NCI-H1048 (cell line): ENCODE results near the gene PTPN4.

Source experiments
- DNase-seq: peaks from one replicate; lab custom pipeline; 2025; lab: John Stamatoyannopoulos, UW

The PTPN4 gene

DNA sequence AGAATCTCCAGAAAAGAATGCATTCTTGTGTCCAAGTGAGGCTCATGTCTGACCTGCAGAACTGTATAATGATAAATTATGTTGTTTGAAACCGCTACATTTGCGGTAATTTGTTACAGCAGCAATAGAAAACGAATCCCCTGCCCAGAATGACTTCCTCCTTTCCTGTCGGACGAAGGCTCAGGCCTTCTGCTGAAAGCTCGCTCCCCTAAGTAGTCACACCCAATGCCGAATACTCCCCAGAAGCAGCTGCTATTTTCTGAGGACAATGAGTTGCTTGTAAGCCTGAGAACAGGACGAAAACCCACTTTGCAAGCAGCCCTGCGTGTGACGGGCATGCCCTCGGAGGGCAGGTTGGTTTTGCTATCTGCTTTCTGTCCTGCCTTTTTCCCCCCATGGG, 27.7 kb upstream of the PTPN4 start:
- no peak for DNase-seq

- no peak for DNase-seq
These were observed 27.0 kb upstream of the PTPN4 start for GRCh38 chr2:119732601-119733164.

DNA sequence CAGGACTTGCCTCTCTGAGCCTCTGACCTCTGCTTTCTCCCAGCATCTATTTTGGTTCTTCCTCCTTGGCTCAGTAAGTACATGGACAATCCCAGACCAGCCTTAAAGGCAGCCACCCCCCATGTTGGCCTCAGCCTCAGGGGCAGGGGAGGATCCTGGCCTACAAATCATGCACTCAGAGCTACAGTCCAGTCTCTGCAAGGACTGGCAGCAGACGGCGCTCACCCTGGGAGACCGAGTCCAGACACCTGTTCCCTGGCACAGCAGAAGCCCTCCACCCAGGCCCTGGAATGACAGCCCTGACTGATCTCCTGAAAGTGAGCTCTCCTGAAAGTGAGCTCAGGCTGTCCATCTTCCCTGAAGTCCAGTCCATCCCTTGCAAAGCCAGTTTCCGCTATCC, 25.7 kb upstream of the PTPN4 start:
- no peak for DNase-seq

- no peak for DNase-seq
These were observed 24.2 kb upstream of the PTPN4 start for GRCh38 chr2:119735565-119735964.

DNA sequence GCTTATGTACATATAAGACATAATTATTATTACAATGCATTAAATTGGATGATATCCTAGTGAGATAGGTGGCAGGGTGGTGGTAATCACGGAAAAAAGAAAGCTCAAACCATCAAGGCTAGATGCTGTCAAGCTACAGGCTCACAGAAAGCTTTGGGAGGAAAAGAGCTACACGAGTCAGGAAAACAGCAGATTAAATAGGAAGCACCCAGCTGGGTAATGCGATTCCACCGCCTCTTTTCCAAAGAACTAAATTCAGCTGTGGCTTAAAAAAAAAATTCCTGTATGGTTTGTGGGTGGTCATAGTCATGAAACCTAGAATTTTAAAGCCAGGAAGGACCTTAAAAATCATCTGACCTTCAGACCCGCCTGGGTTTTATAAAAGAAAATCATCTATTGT, 23.7 kb upstream of the PTPN4 start:
- no peak for DNase-seq

DNA sequence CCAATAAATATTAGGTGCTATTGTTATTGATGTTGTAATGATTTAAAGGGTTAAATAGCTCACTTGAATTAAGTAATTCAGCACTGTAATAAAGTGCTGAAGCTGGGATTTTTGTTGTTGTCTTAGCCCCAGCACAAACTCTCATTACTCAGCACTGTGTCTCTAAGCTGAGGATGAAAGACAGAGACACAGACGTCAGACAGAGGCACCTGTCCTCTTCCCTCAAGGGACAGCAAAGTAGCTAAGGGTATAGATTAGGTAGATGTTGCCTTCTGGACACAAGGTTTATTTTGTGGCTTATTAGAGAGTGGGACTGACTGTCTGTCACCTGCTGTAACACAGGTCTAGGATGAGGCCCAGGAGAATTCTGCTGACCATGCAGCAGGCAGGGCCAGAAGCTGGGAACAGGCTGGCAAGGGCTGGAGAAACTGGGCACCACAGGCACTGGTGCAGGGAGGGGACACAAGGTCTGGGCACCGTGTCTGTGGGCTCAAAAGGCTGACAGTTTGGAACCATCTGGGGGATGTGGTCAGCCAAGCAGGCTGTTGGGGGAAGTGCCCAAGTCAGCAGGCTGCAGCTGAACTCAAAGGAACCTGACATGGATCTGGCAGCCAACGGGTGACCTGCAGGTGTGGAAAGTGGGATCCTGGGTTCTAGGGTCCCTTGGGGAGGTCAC, 20.0 kb upstream of the PTPN4 start:
- no peak for DNase-seq

GRCh38 chr2:119741001-119741400, 18.7 kb upstream of the PTPN4 start:
- no peak for DNase-seq

- DNase-seq, result no peak
These were observed 17.9 kb upstream of the PTPN4 start for GRCh38 chr2:119741868-119742267.

GRCh38 chr2:119744335-119744939, 15.3 kb upstream of the PTPN4 start:
- no peak for DNase-seq

DNA sequence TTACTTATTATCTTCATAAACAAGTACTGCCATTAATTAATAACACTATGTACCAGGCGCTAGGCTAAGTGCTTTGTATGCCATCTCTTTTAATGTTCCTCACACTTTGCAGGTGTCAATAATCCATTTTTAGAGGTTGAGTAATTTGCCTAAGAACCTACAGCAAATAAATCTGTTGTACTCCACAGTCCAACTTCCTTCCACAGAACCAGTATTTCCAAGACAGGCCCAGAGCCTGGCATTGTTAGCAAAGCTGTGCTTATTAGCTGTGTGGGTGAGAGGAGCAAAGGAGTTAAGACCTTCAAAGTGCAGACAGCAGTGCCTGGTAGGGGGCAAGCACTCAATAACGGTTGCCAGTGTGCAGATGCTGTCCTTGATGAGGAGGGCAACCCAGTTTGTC, 14.2 kb upstream of the PTPN4 start:
- DNase-seq, result no peak

- DNase-seq, result no peak
These were observed 12.7 kb upstream of the PTPN4 start for GRCh38 chr2:119746836-119747686.

GRCh38 chr2:119748135-119748534, 11.6 kb upstream of the PTPN4 start:
- DNase-seq, result no peak

DNA sequence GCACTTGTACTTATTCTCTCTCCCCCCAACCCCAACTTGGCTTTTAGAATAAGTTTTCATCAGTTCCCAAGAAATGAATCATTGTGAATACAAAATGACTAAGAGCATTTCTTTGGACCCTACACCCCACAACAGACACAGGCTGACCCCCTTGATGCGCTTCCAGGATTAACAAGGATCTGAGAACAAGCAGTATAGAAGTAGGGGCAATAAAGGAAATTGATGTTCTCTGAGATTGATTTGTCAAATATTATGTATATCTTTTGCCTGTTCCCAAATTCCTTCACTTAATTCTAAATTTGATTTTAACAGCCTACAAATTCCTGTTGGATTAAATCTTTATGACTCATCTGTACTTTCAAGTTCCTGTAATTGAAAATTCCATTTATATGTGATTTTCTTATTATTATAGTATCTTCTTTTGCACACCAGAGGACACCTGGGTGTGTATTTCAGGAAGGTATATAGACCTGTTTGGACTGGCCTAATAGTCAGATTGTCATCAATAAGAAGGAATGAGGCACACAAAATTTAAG, 10.2 kb upstream of the PTPN4 start:
- DNase-seq, result no peak

- DNase-seq, result no peak
These were observed 8.0 kb upstream of the PTPN4 start for GRCh38 chr2:119751706-119752105.

DNA sequence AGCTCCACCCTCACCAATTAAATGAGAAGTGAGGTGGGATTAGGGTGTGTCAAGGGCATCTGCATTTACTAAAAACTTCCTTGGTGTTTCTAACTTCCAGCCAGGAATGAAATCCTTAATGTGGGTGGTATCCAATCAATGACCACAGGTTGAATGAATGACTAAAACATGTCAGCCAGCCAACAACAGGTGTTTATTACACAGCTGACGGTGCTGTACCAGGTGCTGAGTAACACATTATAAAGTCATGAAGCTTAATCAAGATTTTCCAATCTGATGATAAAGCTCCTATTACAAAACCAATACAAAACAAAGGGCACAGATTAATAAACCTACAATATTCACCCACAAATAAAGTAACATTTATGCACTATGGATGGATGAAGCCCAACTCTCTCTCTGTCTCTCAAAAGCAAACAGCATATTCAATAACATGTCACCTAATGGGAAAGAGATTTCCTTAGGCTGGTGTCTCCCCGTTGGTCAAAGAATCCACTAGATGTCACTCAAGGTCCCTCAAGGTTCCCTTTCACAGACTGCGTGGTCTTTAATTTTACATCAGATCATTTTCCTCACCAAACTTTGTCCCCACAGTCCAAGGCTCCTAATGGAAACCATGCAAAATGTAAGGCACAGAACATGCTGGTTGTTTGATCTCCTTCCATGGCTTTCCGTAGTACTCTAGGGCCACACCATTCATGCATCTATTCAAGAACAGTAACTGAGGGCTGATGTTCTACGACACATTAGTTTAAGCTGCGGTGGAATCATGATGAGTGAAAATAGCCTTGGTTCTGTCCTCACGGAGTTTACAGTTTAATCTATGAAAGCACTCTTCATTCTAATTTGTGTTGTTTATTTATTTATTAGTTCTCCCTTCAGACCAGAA, 6.4 kb upstream of the PTPN4 start:
- no peak for DNase-seq

- no peak for DNase-seq
These were observed 5.8 kb upstream of the PTPN4 start for GRCh38 chr2:119753930-119754321.

DNA sequence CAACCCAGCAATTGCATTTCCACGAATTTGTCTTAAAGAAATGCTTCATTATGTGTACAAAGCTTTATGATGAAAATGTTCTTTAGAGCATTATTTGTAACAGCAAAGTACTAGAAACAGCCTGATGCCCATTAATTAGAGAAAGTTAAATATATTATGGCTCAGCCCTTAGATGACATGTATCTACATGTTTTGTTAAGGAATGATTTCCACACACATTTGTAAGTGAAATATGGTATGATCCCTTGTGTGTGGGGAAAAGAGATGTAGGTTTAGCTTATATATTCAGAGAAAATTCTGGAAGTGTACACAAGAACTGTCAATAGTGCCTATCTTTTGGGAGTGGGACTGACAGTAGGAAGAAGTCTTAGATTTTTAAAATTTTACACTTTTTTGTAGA, 3.8 kb upstream of the PTPN4 start:
- DNase-seq, result no peak

DNA sequence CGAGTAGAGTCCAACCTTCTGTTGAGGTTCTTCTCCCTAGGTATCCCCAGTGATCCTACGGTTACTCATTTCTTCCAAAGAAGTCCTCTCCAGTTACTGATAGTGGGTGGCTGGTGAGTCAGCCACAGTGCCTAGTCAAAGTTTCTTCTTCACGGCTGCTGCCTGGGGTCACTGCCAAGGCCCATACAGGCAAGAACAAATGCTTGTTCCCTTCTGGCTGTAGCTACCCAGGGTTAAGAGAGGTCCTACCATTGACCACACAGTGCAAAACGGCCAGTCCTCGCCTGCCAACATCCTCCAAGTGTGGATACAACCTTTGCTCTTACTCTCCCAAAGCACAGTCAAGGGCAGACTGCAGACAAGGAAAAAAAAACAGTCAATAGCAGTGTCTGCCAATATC, 2.9 kb upstream of the PTPN4 start:
- DNase-seq, result no peak

DNA sequence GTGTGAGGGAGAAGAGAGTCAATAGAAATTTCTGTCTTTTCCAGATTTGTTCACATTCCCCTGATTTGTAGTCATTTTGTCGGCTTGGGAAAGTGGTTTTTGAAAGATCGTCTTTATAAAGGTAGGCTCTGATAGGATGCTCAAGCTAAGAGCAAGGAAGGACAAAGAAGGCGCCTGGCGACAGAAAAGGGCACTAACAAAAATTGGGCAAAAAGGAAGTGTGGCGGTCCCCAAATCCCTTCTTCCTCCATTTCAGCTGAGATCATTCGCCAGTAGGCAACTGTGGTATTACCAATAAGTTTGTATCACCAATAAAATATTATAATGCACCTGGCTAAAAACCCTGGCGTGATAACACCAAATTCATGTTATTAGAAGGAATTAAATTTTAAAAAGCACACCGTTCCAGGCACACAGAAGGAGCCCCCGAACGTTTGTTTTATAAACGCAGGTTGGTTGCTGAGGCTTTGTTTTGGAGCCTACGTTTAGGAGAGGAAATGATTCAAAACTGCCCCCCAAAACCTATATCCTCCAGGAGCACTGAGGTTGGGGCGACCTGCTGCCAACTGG, 756 bp upstream of the PTPN4 start:
- no peak for DNase-seq

- DNase-seq, result no peak
These were observed 674 bp downstream of the PTPN4 start for GRCh38 chr2:119760237-119760955.

- DNase-seq, result no peak
These were observed 1.2 kb downstream of the PTPN4 start for GRCh38 chr2:119760956-119761275.
